Activated T-cell treated with anti-CD3 and anti-CD28 coated beads, Interleukin-2, amount 50 U/mL, for 1 hour (primary cell): ENCODE data around the gene CACNA1G.

ENCODE experiments used
- DNase-seq: peaks from one replicate; pipeline ENCODE4 v3.0.0-alpha.2; 2020

The CACNA1G gene

DNA sequence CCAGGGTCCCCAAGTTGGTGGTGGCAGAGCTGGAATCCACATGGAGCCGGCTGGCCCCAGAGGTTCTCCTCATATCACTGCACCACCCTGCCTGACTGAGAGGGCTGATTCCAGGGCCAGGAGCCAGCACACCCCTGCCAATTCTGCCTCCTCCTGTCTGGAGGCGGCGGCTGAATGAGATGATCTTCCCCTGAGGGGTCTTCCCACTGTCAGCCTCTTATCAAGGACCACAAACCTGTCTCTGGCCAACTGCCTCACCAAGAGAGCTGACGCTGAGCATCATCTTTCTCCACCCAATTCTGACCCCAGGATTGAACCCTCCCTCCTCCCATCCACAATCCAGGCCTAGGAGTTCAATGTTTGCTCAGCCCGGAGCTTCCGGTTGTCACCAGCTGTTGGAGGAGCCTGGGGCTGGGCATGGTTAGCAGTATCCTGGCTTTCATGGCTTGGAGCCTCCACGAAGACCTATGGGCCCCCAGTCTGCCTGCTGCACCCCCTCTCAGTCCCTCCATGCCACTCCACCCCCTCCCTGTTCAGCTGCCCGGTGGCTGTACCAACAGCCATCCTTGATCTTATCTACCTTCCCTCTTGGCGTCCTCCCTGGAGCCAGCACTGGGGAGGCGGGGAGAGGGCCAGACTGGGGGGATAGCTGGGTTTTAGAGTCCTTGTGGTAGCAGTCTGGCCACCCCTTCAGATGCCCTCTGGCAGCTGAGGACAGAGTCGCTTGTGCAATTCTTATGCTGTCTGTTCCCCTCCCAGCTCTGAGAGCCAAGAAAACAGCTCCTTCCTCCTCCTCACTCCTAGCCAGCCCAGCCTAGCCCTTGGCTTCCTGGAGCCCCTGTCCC lies 99.7 kb downstream of the CACNA1G start:
- DNase-seq = no peak

DNA sequence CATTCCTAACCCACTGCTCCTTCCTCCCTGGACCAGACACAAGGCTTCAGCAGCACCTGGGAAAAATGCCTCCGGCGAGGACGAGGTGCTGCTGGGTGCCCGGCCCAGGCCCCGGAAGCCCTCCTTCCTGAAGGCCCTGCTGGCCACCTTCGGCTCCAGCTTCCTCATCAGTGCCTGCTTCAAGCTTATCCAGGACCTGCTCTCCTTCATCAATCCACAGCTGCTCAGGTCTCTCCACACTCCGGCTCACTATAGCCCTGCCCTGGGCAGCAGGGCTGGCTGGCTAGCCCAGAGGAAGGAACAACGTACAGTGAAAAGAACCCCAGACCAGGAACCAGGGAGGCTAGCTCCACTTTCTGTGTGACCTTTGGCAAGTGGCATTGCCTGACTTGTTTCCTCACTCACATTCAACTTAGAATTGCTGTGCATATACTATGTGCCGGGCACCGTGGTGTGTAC lies 100.4 kb downstream of the CACNA1G start:
- DNase-seq = no peak

DNA sequence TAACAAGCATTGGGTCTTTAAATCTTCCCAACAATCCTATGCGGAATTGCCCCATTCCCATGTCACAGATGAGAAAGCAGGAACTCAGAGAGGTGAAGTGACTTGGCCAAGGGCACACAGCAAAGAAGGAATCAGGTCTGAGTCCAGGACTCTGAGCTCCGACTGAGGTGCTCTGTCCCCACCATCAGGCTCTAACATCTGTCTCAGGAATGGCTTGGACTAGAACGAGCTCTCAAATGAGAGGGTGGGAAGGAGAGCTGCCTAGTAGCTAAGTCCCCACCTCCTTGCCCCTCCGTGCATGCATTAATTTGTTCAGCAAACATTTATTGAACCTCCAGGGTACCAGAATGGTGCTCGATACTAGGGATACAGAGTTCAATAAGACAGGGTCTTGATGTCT lies 100.8 kb downstream of the CACNA1G start:
- no peak for DNase-seq

DNA sequence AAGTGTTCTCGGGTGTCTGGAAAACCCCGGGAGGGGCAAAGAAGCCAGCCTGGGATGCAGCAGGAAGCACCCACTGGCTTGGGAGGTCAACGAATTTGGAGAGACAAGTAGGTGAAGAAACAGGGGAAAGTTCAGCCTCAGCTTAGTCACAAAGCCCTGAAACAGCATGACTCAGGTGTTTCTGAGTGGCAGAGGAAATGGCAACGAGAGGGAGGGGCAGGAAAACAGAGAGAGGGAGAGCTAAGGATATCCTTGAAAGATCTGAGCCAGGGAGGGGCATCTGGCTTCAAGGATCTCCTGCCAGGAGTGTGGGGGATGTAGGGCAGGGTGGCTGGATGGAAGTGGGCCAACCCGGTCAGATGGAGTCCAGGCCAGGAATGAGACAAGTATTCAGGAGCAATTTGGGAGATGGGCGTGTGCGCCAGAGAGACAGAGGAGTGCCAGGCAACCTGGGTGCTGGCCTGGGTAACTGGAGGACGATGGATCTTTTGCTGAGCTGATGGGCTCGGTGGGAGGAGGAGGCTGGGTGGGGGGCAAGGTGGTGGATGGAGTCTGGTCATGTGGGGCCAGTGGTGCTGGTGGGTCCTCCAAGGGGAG lies 101.4 kb downstream of the CACNA1G start:
- no peak for DNase-seq

DNA sequence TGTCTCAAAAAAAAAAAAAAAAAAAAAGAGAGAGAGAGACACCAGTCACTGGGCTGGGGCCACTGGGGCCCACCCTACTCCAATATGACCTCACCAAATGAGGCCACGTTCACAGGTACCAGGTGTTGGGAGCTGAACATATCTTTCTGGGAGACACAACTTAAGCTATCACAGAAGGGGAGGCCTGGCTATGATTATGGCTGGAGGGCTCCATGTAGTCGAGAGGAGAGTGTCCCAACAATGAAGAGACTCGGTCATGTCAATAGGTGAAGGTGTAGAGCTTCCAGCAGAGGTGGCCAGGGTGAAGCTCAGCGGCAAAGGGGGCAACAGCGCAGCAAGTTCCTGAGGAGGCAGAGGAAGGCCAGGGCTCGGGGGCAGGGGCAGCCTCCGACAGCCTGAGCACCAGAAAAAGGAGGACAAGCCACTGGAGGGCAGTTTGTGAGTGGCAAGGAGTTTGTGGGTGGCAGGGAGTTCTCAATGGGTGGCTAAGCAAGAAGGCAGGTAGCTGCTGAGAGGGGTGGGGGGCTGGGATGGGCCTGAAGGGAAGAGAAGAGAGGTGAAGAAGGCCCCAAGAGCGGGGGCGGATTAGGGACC lies 102.2 kb downstream of the CACNA1G start:
- DNase-seq = no peak

DNA sequence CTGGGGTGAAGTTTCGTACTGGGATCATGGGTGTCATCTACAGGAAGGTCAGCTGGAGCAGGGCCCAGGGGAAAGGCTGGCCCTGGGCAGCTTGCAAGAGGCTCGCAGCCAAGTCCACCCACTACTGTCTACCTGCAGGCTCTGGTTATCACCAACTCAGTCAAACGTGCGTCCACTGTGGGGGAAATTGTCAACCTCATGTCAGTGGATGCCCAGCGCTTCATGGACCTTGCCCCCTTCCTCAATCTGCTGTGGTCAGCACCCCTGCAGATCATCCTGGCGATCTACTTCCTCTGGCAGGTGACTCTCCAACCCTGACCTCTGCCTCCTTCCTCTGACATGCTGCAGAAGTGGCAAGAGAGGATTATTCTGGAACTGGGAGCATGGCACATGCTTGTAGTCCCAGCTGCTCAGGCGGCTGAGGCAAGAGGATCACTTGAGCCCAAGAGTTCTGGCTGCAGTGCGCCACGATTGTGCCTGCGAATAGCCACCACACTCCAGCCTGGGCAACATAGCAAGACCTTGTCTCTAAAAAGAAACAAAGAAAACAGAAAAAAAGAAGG lies 103.4 kb downstream of the CACNA1G start:
- no peak for DNase-seq

DNA sequence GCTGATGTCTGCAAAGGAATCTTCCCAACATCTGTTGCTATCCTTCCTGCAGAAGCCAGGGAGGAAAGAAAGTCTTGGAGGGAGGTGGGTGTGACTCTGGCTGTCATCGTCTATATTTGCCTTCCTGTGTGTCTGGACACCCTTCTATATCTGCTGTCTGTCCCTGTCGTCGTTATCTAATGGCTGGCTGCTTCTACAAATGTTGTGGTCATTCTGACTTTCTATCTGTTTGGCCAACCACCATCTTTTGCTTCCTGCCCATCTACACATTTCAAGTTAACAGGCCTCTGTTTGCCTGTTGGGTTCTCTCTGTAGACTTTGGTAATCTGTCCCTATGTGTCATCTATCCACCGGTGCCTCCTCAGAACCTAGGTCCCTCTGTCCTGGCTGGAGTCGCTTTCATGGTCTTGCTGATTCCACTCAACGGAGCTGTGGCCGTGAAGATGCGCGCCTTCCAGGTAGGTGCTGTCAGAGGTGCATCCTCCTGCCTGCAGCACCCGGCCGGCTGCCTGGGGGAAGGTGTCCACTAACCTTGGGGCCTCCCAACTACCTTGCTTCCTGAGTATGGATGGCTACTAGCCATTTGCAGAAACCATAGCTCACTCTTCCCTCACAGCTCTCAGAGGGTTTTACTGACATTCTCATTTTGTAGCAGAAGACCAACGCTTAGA lies 104.4 kb downstream of the CACNA1G start:
- no peak for DNase-seq

DNA sequence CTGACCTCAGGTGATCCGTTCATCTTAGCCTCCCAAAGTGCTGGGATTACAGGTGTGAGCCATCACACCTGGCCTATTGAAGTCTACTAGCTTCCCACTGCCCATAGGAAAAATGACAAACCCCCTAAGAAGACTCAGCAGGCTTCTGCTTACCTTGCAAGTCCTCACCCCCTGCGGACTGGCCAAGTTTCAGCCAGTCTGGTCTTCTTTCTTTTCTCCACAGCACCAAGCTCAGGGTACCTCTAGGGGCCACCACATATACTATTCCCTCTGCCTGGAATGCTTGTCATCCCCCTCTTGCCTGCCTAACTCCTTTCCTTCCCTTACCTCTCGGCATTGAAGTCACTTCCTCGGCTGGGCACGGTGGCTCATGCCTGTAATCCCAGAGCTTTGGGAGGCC lies 105.3 kb downstream of the CACNA1G start:
- DNase-seq = no peak

DNA sequence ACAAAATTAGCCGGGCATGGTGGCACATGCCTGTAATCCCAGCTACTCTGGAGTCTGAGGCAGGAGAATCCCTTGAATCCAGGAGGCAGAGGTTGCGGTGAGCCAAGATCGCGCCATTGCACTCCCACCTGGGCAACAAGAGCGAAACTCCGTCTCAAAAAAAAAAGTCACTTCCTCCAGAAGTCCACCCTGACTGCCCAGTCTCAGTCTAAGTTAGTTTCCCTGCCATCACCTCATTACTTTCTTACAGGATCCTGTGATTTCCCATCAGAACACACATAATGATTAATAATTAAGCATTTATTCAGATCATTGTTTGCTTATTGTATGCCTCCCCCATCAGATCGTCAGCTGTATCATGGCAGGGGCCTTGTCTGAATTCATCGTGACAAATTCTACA lies 105.8 kb downstream of the CACNA1G start:
- DNase-seq = no peak

DNA sequence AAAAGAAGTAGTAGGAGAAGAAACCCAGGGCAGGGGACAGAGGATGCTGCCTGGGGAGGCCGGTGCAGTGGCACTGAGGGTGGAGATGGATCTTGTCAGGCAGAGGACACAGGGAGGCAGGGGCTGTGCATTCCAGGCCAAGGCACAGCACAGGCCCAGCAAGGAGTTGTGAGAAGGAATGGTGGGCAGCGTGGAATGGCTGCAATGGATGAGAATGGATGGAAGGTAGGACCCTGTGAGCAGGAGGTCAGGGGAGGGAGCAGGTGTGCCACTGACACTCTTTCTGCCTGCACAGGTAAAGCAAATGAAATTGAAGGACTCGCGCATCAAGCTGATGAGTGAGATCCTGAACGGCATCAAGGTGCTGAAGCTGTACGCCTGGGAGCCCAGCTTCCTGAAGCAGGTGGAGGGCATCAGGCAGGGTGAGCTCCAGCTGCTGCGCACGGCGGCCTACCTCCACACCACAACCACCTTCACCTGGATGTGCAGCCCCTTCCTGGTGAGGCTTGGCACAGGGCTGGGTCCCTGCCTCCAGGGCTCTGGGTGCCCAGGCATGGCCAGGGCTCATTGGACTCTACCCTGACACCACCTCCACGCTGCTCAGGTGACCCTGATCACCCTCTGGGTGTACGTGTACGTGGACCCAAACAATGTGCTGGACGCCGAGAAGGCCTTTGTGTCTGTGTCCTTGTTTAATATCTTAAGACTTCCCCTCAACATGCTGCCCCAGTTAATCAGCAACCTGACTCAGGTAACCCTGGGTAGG lies 106.9 kb downstream of the CACNA1G start:
- DNase-seq = no peak

DNA sequence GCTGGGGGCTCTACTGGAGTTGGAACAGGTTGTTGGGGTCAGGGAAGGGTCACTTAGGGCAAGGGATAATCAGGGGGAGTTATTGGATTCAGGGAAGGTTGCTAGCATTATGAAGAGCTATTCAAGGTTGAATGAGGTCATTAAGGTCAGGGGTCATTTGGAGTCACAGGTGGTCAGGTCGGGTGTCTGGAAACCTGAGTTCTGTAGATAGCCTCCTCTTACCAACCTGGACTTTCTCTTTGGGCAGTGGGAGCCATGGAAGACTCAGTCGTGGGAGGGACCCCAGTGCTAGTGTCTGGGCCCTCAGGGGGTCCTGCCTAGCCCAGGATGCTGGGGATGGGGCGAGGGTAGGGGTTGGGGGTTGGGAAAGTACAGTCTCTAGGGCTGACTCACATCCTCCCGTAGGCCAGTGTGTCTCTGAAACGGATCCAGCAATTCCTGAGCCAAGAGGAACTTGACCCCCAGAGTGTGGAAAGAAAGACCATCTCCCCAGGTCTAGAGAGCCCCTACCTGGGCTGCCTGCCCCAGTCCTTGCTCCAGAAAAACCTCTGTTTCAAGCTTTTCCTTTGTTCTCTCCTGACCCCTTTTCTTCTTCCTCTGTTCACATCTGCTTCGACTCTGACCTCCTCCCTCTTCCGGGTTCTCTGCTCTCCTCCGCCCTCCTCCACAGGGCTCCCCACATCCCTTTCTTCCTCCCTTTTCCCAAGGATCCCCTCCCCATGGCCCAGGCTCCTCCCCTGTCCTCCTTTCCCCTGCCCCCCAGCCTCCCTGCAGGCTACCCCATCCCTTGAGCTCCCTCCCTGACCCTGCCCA lies 107.7 kb downstream of the CACNA1G start:
- DNase-seq = no peak

DNA sequence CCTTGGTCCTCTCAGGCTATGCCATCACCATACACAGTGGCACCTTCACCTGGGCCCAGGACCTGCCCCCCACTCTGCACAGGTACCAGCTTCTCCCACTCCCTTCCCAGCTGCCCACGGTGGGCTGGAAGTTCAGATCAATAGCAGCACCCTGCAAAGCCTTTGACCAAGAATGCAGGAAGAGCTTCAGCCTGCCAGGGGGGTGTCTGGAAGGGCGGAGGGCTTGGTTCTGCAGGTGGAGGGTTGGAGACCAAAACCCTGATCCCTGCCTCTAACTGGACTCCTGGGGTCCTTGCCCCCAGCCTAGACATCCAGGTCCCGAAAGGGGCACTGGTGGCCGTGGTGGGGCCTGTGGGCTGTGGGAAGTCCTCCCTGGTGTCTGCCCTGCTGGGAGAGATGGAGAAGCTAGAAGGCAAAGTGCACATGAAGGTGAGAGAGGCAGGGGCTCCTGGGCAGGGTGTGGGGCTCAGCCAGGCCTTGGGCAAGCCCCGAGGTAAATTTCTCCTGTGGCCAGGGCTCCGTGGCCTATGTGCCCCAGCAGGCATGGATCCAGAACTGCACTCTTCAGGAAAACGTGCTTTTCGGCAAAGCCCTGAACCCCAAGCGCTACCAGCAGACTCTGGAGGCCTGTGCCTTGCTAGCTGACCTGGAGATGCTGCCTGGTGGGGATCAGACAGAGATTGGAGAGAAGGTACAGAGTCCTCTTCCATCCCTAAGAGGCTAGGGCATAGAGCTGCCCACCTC lies 108.5 kb downstream of the CACNA1G start:
- no peak for DNase-seq

DNA sequence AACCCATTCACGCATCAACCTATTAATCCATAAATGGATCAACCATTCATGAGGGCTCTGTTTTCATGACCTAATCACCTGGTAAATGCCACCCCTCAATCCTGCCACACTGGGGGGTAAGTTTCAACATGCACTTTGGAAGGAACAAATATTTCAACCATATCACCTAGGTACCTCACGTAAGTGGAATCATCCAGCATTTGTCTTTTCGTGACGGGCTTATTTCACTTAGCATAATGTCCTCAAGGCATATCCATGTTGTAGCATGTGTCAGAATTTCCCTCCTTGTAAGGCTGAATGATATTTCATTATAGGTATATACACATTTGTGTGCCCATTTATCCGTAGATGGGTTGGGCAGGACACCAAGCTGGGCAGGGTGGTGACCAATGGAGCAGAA lies 111.6 kb downstream of the CACNA1G start:
- DNase-seq = no peak

DNA sequence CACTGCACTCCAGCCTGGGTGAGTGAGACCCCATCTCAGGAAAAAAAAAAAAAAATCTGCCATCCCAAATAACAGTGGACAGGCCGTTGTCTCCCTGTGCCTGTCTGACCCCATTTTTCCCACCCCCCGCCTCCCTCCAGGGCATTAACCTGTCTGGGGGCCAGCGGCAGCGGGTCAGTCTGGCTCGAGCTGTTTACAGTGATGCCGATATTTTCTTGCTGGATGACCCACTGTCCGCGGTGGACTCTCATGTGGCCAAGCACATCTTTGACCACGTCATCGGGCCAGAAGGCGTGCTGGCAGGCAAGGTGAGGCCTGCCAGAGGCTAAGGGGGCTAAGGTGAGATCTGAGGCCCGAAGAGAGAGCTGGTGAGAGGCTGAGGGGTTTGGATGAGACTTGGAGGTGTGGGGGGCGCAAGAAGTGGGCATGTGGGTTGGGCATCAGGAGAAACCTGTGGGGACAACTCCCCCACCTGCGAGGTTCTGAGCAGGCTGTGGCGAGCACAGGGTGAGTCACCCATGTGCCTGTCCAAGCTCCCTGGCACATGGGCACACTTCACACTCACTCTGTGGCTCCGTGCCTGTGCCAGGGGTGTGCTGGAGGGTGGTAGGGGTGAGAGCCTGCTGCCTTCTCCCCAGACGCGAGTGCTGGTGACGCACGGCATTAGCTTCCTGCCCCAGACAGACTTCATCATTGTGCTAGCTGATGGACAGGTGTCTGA lies 112.5 kb downstream of the CACNA1G start:
- DNase-seq = no peak

DNA sequence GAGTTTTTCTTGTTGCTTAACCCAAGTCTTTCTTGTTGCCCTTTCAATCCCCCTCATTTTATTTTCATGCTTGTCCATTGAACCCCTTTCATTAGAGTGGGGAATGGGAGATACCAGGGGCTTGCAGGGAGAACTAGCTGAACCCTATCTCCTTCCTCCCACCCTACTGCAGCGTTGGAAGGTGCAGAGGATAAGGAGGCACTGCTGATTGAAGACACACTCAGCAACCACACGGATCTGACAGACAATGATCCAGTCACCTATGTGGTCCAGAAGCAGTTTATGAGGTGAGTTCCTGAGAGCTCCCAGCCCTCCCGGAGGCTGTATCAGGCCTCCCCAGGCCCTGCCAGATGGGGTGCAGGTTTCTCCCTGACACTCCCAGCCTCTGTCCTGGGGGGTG lies 114.7 kb downstream of the CACNA1G start:
- no peak for DNase-seq

DNA sequence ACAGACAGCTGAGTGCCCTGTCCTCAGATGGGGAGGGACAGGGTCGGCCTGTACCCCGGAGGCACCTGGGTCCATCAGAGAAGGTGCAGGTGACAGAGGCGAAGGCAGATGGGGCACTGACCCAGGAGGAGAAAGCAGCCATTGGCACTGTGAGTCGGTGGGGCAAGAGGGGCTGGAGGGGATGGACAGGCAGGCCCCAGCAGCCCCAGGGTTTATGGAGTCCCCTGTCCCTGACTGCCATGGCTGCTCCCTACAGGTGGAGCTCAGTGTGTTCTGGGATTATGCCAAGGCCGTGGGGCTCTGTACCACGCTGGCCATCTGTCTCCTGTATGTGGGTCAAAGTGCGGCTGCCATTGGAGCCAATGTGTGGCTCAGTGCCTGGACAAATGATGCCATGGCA lies 115.1 kb downstream of the CACNA1G start:
- DNase-seq = no peak

DNA sequence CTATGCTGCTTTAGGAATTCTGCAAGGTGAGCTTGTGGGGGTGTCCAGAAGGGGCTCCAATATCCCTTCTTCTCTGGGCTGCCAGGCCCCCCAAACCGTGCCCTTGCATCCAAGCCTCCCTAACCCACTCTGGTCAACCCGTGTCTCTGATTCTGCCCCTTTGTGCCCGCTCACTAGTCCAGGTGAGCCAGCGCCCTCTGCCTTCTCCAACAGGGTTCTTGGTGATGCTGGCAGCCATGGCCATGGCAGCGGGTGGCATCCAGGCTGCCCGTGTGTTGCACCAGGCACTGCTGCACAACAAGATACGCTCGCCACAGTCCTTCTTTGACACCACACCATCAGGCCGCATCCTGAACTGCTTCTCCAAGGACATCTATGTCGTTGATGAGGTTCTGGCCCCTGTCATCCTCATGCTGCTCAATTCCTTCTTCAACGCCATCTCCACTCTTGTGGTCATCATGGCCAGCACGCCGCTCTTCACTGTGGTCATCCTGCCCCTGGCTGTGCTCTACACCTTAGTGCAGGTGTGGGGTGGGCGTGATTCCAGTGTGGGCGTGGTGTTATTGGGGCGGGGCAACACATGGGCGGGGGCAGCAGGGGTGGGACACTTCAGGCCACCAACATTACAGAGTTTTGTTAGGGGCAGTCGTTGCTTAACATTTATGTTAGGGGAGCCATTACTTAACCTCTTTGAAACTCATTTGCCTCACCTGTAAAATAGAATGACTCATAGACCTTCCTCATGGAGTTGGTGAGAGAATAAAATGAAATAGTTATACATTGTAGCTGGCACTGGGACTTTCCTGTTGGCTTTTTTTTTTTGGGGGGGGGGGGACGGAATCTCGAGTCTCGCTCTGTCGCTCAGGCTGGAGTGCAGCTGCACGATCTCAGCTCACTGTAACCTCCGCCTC lies 115.8 kb downstream of the CACNA1G start:
- DNase-seq = no peak
